IPS-11a (cell line): ENCODE data around the gene CD302.
"Not testable (repeated sequence)": the region's sequence is repeated elsewhere in the genome, so short reads cannot be mapped to it uniquely, and the experiment has no call there.

ENCODE experiments used
- H3K4me3 ChIP-seq: one replicate; pipeline ENCODE4 v1.5.1; 2013; ENCODE audit warnings: low read depth, low read length, control low read depth

CD302 gene

GRCh38 chr2:159797543-159798375, at the start of gene CD302:
CD302 (minus strand) TSS chr2:159798208; CDS start chr2:159798198, 10 bp downstream.
- peak within 1 kb of the TSS; percentile 65 for H3K4me3 ChIP-seq

GRCh38 chr2:159846564-159846963, 48.6 kb upstream of the CD302 start:
- H3K4me3 ChIP-seq: no peak overlapping the region

- no peak overlapping the region for H3K4me3 ChIP-seq
These were observed 42.6 kb upstream of the CD302 start for GRCh38 chr2:159840616-159841015.

GRCh38 chr2:159832858-159833257, 34.9 kb upstream of the CD302 start:
- H3K4me3 ChIP-seq: no peak overlapping the region

- no peak overlapping the region for H3K4me3 ChIP-seq
These were observed 34.0 kb upstream of the CD302 start for GRCh38 chr2:159832026-159832425.

- H3K4me3 ChIP-seq: no peak overlapping the region
These were observed 31.4 kb upstream of the CD302 start for GRCh38 chr2:159829376-159829775.

- no peak overlapping the region for H3K4me3 ChIP-seq
These were observed 30.7 kb upstream of the CD302 start for GRCh38 chr2:159828738-159829137.

- H3K4me3 ChIP-seq: not testable (repeated sequence)
These were observed 24.4 kb upstream of the CD302 start for GRCh38 chr2:159822478-159822833.

- H3K4me3 ChIP-seq: not testable (repeated sequence)
These were observed 23.9 kb upstream of the CD302 start for GRCh38 chr2:159821775-159822477.

GRCh38 chr2:159818940-159819339, 20.9 kb upstream of the CD302 start:
- H3K4me3 ChIP-seq: no peak overlapping the region

GRCh38 chr2:159817283-159817682, 19.3 kb upstream of the CD302 start:
- no peak overlapping the region for H3K4me3 ChIP-seq

GRCh38 chr2:159811232-159811631, 13.2 kb upstream of the CD302 start:
- no peak overlapping the region for H3K4me3 ChIP-seq

- no peak overlapping the region for H3K4me3 ChIP-seq
These were observed 10.0 kb upstream of the CD302 start for GRCh38 chr2:159808032-159808425.

GRCh38 chr2:159807183-159808031, 9.4 kb upstream of the CD302 start:
- H3K4me3 ChIP-seq: no peak overlapping the region

- no peak overlapping the region for H3K4me3 ChIP-seq
These were observed 6.9 kb upstream of the CD302 start for GRCh38 chr2:159804941-159805340.

- no peak overlapping the region for H3K4me3 ChIP-seq
These were observed 5.4 kb upstream of the CD302 start for GRCh38 chr2:159803235-159803962.

- H3K4me3 ChIP-seq: no peak overlapping the region
These were observed 4.7 kb upstream of the CD302 start for GRCh38 chr2:159802673-159803072.

GRCh38 chr2:159799833-159800232, 1.8 kb upstream of the CD302 start:
- H3K4me3 ChIP-seq: no peak overlapping the region

- H3K4me3 ChIP-seq: peak overlapping the region; percentile 65
These were observed 343 bp upstream of the CD302 start for GRCh38 chr2:159798376-159798725.

- peak overlapping the region; percentile 65 for H3K4me3 ChIP-seq
These were observed 824 bp downstream of the CD302 start for GRCh38 chr2:159797225-159797542.
